Renal pelvis (tissue), 12 donors: ENCODE results near the gene ULK1. TPM values are rescaled to one million over a fixed set of nuclear protein-coding genes. Genes with fewer than 3 reads are reported as not detected.

Source experiments
- DNase-seq: peaks from one replicate; pipeline ENCODE4 v3.0.0-alpha.2; 2013
- long read RNA-seq, 16 experiments: transcript quantifications; one replicate each; lab custom pipeline, GENCODE V29; 2026
- polyA plus RNA-seq, 3 donors: library from polyadenylated mRNA; unstranded; fragments of 120-200 nt; gene quantifications; one replicate each; pipeline ENCODE4 v1.2.1, GENCODE V29; 2013; ENCODE audit not compliant: insufficient read length in 3 of 3

Gene ULK1
- polyA plus RNA-seq: 10 to 100 TPM; 34.0 to 45.6 (median 36.4) TPM
- long read RNA-seq, donor 1, partial matches to known transcripts: 9 of 11 reads
- long read RNA-seq, donor 1, other reads (novel, unspliced or antisense): 0 of 11 reads
- long read RNA-seq, donor 2, full-length matches to known transcripts: 1 of 27 reads
- long read RNA-seq, donor 2, partial matches to known transcripts: 26 of 27 reads
- long read RNA-seq, donor 2, other reads (novel, unspliced or antisense): 0 of 27 reads
- long read RNA-seq, donor 3, partial matches to known transcripts: 0 of 2 reads
- long read RNA-seq, donor 3, other reads (novel, unspliced or antisense): 0 of 2 reads
- long read RNA-seq, donor 4, full-length matches to known transcripts: 3 of 3 reads
- long read RNA-seq, donor 4, partial matches to known transcripts: 0 of 3 reads
- long read RNA-seq, donor 4, other reads (novel, unspliced or antisense): 0 of 3 reads
- long read RNA-seq, donor 5: 0 reads
- long read RNA-seq, donor 6, full-length matches to known transcripts: 2 of 2 reads
- long read RNA-seq, donor 6, partial matches to known transcripts: 0 of 2 reads
- long read RNA-seq, donor 6, other reads (novel, unspliced or antisense): 0 of 2 reads
- long read RNA-seq, donor 7, partial matches to known transcripts: 5 of 6 reads
- long read RNA-seq, donor 7, other reads (novel, unspliced or antisense): 0 of 6 reads
- long read RNA-seq, donor 8, partial matches to known transcripts: 6 of 6 reads
- long read RNA-seq, donor 8, other reads (novel, unspliced or antisense): 0 of 6 reads
- long read RNA-seq, donor 9, partial matches to known transcripts: 25 of 25 reads
- long read RNA-seq, donor 9, other reads (novel, unspliced or antisense): 0 of 25 reads
- long read RNA-seq, donor 10, partial matches to known transcripts: 6 of 8 reads
- long read RNA-seq, donor 10, other reads (novel, unspliced or antisense): 0 of 8 reads
- long read RNA-seq, donor 11, partial matches to known transcripts: 0 of 1 reads
- long read RNA-seq, donor 11, other reads (novel, unspliced or antisense): 0 of 1 reads
- long read RNA-seq, donor 12, full-length matches to known transcripts: 1 of 1 reads
- long read RNA-seq, donor 12, partial matches to known transcripts: 0 of 1 reads
- long read RNA-seq, donor 12, other reads (novel, unspliced or antisense): 0 of 1 reads
- long read RNA-seq, donor 13: 0 reads
- long read RNA-seq, donor 14: 0 reads
- long read RNA-seq, donor 15, partial matches to known transcripts: 5 of 9 reads
- long read RNA-seq, donor 15, other reads (novel, unspliced or antisense): 0 of 9 reads
- long read RNA-seq, donor 16, partial matches to known transcripts: 0 of 1 reads
- long read RNA-seq, donor 16, other reads (novel, unspliced or antisense): 0 of 1 reads

DNA sequence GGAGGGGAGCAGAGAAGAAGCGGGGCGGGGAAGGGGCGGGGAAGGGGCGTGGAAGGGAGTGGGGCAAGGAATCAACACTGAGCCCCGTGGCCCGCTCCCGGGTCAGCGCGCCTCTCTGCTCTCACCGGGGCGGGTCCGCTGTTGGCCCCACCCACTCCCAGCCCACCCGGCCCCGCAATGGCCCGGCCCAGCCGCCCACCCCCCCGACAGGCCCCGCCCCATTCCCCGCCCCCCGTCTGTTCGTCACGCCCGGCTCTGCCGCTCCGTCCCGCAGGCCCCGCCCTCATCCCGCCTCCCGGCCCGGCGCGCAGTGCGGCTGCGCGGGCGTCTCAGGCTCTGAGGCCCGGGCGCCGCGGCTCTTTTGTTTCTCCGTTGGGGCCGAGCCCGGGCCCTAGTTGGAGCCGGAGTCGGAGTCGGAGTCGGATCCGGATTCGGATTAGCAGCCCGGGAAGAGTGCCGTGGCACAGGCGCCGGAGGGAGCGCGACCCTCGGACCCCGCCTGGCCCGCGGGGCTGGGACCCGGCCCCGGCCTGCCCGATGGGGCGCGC lies at the start of gene ULK1:
ULK1 (plus strand) TSS at position 310 of the 548 bp plus-strand sequence. CDS start 380 bp downstream, outside the sequence.
- peak; percentile 89 for DNase-seq

DNA sequence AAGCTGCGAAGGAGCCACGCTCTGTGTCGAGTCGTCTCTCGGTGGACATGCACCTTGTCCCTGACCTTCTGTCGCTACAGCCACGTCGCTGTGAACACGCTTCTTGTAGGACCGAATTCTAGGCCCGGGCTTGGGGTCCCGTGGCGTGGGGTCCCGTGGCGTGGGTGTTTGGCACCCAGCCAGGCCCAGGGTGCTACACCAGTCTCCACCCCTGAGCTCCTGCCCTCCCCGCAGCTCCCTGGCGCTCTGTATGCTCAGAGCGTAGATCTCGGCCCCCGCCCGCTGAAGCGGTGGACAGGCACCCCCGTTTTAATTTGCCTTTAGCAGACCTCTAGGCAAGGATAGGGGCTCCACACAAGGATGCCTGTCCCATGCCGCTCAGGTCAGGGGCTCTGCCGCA lies 49.8 kb upstream of the ULK1 start:
- no peak for DNase-seq

DNA sequence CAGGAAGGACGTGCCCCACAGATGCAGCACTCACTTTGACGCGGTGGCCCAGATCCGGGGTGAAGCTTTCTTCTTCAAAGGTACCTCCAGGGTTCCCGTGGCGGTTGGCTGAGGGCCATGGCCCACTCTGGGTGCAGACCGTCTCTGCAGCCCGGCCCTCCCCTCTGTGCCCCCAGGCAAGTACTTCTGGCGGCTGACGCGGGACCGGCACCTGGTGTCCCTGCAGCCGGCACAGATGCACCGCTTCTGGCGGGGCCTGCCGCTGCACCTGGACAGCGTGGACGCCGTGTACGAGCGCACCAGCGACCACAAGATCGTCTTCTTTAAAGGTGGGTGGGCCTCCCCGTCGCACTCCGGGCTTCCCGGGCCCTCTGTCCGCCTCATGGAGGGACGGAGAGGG lies 49.3 kb upstream of the ULK1 start:
- DNase-seq: no peak

DNA sequence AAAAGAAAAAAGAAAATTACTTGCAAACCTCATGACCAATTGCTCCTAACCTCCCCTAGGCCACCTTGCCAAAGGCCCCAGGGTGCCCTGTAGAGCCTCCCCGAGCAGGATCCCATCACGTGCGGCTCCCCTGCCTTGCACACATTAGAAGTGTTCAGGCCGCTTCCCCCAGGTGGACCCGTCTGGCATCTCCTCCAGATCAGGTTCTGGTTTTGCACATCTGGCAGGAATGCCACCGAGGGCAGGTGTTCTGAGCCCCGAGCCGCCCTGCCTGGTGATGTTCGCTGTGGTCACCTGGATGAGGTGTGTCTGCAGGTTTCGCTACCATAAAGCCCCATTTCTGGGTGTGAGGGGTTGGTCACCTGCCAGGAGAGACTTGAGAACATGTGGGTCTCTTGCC lies 47.0 kb upstream of the ULK1 start:
- no peak for DNase-seq

DNA sequence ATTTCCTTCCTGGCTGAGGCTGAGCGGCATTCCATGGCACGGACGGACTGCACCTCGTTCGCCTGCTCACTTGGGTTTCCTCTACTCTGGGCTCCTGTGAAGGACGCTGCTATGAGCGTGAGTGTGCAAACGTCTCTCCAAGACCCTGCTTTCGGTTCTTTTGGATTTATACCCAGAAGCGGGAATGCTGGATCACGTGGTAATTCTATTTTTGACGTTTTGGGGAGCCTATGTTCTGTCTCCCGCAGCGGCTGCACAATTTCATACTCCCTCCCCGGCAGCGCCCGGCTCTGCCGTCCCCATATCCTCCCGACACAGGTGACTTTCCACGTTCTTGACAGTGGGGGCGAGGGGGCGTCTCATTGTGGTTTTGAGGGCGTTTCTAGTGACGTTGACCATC lies 45.7 kb upstream of the ULK1 start:
- DNase-seq: no peak

DNA sequence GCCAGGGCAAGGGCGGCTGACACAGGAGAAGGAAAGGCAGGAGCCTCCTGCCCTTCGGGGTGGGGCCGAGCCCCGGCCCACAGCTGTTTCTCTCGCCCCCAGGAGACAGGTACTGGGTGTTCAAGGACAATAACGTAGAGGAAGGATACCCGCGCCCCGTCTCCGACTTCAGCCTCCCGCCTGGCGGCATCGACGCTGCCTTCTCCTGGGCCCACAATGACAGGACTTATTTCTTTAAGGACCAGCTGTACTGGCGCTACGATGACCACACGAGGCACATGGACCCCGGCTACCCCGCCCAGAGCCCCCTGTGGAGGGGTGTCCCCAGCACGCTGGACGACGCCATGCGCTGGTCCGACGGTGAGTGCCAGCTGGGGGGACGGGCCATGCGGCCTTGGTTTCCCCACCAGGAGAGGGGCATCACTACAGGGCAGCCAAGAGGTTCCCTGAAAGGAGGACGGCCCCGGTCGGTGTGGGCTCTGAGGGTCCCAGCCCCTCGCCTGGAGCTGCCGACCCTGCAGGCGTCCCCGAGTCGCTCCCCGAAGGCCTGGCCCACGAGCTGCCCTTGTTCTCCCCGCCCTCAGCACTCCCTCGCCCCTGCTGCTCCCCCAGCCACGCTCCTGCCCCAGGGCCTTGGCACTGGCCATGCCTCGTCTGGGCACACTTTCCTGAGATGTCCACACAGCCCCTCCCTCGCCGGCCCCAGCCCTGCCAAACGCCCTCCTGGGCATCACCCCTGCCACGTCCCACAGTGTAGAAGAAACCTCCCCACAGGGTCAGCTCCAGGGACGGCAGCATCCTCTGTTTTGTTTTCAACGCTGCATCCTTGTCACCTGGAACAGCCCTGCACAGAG lies 44.5 kb upstream of the ULK1 start:
- DNase-seq: no peak

DNA sequence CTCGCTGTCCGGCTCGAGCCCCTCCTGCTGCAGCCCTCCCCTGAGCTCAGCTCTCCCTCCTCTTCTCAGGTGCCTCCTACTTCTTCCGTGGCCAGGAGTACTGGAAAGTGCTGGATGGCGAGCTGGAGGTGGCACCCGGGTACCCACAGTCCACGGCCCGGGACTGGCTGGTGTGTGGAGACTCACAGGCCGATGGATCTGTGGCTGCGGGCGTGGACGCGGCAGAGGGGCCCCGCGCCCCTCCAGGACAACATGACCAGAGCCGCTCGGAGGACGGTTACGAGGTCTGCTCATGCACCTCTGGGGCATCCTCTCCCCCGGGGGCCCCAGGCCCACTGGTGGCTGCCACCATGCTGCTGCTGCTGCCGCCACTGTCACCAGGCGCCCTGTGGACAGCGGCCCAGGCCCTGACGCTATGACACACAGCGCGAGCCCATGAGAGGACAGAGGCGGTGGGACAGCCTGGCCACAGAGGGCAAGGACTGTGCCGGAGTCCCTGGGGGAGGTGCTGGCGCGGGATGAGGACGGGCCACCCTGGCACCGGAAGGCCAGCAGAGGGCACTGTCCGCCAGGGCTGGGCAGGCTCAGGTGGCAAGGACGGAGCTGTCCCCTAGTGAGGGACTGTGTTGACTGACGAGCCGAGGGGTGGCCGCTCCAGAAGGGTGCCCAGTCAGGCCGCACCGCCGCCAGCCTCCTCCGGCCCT lies 43.4 kb upstream of the ULK1 start:
- DNase-seq: no peak

DNA sequence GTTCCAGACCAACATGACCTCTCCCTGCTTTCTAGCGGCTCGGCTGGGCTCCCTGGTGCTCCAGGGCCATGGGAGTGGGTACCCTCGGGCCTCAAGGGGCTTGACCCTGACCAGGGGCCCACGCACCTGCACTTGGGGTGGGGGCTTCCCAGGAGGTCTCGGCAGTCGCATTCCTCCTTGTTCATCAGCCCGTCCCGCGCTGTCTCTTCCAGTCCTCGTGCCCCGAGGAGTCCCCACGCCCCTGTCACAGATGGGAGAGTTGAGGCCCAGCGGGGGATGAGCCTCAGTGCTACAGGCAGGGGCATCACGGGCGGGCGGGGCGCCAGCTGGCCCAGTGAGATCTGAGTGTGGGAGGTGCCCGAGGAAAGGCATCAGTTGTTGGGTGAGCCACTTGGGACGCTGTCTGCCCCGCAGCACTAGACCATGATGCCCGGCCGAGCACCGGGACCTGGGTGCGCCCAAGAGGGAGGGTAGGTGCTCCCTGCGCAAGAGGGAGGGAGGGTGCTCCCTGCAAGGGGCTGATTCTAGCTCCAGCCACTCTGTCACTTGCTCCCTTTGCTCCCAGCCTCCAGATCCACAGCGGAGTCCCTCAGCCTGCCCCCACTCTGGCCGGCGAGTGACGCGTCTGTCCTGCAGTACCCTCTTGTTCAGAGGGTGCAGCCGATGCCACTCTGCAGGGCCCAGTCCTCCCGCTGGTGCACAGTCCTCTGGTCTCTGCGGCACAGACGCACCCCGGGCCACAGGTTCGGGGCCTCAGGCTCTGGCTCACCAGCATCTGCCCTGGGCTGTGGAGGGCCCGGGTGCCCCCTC lies 42.5 kb upstream of the ULK1 start:
- DNase-seq: no peak

DNA sequence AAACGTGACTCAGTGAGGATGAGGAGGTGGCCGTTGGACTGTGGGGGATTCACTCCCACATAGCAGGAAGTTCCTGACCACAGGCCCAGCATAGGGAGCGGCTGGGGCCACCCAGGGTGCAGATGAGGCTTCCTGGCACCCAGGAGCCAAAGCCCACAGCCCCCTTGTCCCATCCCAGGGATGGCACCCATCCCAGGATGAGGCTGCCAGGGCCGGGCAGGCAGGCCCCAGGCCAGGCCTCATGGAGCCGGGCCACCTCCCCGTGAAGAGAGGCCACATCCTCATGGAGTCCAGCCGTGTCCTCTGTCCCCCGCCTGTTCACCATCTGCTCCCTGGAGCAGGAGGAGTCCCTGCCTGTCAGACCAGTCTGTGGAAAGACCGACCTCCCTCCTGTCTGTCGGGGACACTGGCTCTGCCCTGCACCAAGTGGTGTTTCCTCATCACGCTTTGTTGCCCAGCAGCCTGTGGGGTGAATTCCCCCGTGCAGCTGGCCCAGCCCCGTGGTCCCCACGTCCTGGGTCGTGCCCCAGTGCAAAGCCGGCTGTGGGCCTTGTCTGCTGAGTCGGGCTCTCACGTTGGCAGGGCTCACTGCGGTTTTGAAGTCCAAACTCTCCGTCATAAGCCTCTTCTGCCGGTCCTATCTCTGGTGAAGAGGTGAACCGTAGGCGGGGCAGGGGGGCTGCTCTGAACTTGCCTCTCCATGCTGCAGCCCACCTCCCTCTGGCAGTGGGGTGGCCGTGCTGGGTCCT lies 41.7 kb upstream of the ULK1 start:
- DNase-seq: no peak

DNA sequence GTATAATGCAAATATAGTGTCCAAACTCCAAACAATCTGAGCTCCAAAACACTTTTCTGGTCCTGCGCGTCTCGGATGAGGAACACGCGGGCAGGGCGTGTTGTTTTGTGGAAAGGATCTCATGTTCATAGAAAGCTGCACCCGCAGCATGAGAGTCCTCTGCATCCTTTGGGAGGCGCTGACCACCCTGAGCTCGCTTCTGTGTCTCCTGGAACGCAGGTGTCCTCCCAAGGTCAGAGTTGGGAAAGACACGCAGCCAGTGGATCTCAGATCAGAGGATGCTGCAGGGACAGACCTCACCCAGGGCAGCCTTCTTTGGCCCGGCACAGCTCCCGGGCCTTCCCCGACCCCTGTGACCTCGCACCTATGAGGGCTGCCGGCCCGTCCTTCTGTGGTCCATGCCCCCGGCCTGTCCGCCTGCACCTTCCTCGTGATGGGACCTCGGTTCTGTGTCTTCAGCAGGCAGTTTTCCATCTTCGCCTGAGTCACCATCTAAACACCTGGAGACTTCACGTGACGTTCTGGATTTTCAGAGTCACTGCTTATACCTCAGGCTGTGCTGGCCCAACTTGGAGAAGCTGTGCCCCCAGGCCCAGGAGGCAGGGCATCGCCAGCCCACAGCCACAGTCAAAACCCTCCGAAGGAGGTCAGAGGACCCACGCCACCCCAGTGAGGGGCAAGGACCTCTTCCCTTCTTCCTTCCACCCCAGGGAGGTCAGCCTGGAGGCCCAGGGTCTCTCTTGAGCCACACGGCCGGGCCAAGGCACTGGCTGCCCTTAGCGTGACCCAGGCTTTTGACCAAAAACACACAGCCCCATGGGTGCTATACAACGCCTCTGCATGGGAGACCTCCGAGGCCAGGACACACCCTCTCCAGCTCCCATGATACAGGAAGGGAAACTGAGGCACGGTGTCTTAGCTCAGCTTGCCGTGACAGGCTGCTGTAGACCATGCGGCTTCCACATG lies 40.3 kb upstream of the ULK1 start:
- DNase-seq: no peak

DNA sequence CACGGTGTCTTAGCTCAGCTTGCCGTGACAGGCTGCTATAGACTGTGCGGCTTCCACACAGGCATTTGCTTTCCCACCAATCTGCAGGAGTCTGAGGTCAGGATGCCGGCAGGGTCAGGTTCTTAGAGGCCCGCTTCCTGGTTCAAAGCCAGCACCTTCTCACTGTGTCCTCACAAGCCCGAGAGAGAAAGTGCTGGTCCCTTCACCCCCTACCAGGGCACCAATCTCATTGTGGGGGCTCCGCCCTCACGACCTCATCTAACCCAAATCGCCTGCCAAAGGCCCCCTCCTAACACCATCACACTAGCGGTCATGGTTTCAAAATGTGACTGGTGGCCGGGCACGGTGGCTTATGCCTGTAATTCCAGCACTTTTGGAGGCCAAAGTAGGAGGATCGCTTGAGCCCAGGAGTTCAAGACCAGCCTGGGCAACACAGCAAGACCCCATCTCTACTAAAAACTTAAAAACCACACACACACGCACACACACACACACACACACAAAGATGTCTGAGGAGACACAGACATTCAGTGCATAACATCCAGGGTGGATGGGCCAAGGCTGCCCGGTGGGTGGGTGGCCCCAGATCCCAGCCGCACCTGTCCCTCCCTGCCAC lies 39.5 kb upstream of the ULK1 start:
- DNase-seq: no peak

DNA sequence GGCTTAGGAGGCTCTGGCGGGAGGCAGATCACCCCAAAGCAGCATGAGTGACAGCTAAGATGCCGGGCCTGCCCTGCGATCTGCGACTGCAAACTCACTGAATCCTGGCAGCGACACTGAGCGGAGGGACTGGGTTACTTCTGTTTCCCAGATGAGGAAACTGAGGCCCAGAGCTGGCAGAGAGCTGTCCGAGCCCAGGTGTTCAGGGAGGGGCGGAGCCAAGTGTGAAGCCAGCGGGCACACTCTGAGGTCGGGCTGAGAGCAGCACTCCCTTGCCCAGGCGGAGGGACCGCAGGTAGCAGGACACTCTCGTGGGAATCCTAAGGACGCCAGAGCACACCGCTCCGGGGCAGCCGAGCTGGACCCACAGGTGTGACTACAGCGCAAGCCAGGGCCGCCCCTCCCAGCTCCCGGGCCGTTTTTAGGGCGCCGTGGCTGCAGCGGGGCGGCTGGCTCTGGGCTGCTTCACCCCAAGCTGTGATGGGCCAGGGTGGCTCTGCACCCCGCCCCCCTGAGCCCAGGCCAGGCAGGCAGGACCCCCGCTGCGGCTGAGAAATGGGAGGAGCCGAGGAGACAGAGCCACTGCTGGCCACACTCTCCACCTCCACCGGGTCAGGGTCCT lies 38.8 kb upstream of the ULK1 start:
- DNase-seq: no peak

DNA sequence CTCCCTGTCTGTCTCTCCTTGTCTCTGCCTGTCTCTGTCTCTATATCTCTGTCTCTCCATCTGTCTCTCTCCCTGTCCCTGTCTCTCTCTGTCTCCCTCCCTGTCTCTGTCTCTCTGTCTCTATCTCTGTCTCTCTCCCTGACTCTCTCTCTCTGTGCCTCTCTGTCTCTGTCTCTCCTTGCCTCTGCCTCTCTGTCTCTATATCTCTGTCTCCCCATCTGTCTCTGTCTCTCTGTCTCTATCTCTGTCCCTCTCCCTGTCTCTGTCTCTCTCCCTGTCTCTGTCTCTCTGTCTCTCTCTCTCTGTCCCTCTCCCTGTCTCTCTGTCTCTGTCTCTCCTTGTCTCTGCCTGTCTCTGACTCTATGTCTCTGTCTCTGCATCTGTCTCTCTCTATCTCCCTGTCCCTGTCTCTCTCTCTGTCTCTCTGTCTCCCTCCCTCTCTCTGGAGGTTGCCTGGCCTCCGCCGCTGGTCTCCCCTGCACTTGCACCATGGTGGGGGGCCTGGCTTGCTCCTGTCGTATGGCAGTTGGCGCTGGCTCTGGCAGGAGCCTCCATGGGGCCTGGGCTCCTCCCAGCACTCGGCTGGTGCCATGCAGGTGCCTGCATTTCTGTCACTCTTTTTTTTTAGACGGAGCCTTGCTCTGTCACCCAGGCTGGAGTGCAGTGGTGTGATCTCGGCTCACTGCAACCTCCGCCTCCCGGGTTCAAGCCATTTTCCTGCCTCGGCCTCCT lies 37.9 kb upstream of the ULK1 start:
- no peak for DNase-seq

DNA sequence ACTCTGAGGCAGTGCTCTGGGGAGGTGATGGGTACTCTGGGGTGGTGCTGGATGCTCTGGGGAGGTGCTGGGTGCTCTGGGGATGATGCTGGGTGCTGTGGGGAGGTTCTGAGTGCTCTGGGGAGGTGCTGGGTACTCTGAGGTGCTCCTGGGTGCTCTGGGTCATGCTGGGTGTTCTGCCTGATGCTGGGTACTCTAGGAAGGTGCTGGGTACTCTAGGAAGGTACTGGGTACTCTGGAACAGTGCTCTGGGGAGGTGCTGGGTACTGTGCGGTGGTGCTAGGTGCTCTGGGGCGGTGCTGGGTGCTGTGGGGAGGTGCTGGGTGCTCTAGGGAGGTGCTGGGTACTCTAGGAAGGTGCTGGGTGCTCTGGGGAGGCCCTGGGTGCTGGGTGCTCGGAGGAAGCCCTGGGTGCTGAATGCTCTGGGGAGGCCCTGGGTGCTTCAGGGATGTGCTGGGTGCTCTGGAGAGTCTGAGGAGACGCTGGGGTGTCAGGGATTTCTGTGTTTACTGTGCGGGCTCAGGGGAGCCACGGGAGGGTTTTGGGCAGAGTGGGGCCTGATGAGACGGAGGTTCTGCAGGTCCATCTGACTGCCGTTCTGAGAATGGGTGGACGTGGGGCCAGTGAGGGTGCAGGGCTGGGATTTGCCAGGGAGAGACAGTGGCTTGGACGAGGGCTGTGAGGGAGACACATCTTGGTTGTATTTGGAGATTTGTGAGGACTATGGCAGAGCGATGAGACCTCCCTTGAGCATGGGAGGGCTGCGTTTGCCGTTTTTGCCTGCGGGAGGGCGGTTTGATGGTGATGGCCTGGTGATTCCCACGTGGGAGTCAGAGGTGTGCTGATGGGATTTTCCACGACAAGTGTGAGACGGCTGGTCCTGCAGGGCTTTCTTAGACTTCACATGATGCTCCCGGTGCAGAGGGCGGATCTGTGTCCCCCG lies 36.2 kb upstream of the ULK1 start:
- DNase-seq: no peak
